Measurements from ENCODE around the gene MIER2.
A peak's percentile ranks its signal among the peaks of the same experiment; 100 is the strongest.

Gene MIER2

GRCh38 chr19:306151-306900 is 38.3 kb downstream of the MIER2 start:
- DNase-seq, result no peak

- DNase-seq, result no peak
These were observed 39.1 kb downstream of the MIER2 start for GRCh38 chr19:305240-306150.

- DNase-seq, result no peak
These were observed 47.9 kb downstream of the MIER2 start for GRCh38 chr19:296476-297225.

GRCh38 chr19:295687-296370 is 48.8 kb downstream of the MIER2 start:
- DNase-seq, result no peak

- peak; percentile 30 for DNase-seq
These were observed 49.5 kb downstream of the MIER2 start for GRCh38 chr19:294946-295686.

GRCh38 chr19:294341-294945 is 50.2 kb downstream of the MIER2 start:
- DNase-seq, result no peak

GRCh38 chr19:293436-294110 is 51.0 kb downstream of the MIER2 start:
- DNase-seq, result no peak

- DNase-seq, result no peak
These were observed 51.6 kb downstream of the MIER2 start for GRCh38 chr19:292951-293350.

- DNase-seq, result no peak
These were observed 52.2 kb downstream of the MIER2 start for GRCh38 chr19:292281-292884.

GRCh38 chr19:291561-292280 is 52.9 kb downstream of the MIER2 start:
- no peak for DNase-seq

- DNase-seq, result no peak
These were observed 53.5 kb downstream of the MIER2 start, which contains the start of gene PLPP2 for GRCh38 chr19:291006-291521. Gene PLPP2 (minus strand): TSS chr19:291403. CDS start chr19:291336, 67 bp downstream.

GRCh38 chr19:290372-291005 is 54.1 kb downstream of the MIER2 start:
- DNase-seq, result no peak

GRCh38 chr19:289651-290371 is 54.8 kb downstream of the MIER2 start:
- DNase-seq, result peak; percentile 34

GRCh38 chr19:288911-289310 is 55.7 kb downstream of the MIER2 start:
- no peak for DNase-seq

GRCh38 chr19:287381-287871 is 57.2 kb downstream of the MIER2 start:
- DNase-seq, result no peak

GRCh38 chr19:283395-283794 is 61.2 kb downstream of the MIER2 start:
- no peak for DNase-seq

- DNase-seq, result no peak
These were observed 62.1 kb downstream of the MIER2 start for GRCh38 chr19:282501-282900.

- DNase-seq, result no peak
These were observed 62.6 kb downstream of the MIER2 start for GRCh38 chr19:281992-282391.

Data from T-helper 9 cell (primary cell).